NCI-H146 treated with DMSO at 0.1 percent for 48 hours (cell line): ENCODE data around the gene PRRX1.

Experiments
- DNase-seq: peaks from one replicate; lab custom pipeline; 2025; ENCODE audit not compliant: unreplicated experiment; lab: John Stamatoyannopoulos, UW

The PRRX1 gene

DNA sequence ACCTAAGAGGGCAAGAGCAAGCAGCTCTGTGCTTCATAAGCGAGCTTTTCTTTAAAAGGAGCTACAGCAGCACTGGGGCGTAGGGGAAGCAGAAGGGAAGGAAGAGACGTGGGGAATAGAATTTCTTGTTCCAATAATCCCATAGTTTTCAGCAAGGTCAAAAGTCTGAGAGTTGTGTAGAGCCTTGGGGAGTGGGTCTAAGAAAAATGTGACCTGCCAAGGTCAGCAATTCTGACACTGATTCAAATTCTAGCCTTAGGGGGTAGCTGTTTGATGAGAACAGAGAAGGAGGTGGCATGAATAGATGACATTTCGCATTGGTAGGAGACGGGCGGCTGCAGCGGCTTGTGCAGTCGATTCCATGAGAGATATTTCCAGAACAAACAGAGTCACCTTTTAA, 22.4 kb downstream of the PRRX1 start:
- DNase-seq = no peak

DNA sequence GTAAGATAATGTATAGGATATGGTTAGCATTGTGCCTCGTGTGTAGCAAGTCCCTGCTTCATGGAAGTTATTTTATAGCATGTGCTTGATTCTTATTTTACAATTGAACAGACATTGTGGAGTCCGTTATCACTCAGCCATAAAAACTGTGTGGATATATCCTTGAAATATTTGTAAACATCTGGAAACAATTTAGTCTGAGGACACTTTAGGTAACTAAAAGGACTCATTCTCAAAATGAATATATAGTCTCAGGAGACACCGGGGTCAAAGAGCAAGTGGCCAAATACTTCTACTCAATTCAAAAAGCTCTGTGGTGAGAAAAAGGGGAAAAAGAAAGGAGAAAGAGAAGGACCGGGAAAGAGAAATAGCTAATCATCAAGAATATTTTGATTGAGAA, 23.7 kb downstream of the PRRX1 start:
- DNase-seq = no peak

DNA sequence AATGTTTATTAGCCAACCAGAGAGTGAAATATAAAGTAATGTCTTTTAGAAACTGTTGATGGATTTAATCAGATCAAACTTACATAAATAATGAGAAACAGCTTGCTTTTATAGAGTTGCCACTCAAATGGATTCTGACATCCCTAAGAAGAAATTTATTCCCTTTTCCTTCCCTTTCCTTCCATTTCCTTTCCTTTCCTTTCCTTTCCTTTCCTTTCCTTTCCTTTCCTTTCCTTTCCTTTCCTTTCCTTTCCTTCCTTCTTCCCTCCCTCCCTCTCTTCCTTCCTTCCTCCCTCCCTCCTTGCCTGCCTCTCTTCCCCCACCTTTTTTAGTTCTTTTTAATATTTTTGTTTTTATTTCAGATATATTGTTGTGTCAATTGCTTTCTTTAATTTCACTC, 27.3 kb downstream of the PRRX1 start:
- DNase-seq = no peak

DNA sequence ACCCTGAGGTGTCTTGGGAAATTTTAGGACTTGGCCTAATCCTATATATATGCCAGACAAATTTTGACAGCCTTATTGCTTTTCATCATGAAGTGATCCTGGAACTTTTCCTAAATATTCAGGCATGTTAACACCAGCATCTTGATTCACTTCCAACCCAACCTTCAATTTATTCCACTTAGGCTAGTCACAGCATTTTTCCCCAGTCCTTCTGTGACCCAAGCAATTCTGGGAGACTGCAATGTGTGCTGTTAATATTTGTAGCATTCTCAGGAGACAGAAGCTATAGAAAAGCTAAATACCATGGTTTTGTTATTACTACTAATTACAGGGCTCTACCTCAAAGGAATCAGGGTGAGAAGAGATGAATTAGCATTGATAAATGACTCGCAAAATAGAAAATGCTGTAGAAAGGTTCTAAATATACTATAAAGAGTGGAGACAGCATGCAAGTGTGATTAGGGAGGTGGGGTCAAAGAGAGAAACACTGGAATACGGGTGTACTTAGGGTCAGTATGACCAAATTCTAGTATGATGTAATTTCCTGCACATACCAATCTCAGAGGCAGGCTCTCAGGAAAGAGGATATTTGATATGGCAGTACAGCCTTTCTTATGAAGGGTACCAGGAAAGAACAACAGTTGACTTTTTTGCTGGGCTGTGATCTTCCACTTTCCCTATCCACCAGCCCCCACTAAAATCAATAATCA, 29.1 kb downstream of the PRRX1 start:
- DNase-seq = no peak

DNA sequence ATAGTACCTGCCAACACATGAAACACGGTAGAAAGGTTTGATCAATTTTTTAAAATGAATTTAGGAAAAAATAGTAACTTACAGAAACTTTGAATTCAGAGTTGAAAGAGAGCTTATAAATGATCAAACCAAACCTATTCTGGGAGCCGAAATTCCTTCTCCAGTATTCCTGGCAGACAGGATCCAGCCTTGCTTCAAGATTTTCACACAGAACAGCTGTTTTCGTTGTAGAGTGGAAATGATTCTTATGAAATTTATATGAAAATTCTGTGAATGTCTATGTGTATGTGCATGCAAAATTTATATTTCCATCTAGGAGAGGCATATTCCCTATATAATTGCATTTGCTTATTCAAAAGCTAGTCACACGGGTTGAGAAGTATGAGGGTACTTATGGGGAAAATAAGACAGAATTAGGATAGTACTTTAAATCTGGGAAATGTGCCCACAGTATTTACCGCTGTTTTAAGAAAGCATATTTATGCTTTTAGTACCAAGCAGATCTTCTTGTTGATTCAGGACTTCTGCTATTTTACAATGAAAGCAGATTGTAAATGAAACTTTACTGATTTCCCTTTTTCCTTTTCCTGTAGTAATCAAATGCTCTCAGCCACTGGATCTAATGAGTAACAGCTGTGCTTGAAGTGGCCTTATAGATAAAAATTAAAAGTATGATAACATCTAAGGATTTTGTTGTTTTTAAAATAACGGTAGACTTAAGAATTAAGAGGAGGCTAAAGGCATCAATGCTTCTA, 30.4 kb downstream of the PRRX1 start:
- no peak for DNase-seq

DNA sequence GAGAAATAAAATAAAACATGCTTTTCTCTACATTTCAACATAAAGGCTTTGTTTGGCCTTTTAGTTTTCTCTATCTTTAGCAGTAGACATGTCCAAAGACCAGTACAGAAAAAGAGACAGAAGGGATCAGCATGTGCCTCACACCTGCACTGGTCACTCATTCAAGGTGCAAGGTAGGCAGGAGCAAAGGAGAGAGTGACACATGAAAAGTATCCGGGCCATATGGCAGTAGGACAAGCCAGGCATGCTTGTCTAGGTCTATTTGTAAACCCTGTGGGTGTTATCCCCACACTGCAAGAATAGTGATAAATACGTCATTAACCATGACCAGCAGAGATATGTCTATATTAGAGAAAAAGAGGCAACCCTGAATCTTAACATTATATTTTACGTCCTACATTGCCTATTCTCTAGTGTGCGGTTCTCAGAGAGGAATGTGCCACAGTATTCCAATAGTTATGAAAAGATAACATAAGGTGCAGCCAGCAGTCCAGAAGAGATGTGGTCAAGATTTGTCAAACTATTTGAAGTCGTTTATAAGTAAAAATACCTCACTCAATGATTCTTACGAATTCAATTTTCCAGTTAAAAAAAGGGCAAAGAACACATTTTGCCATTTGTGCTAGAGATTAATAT, 32.1 kb downstream of the PRRX1 start:
- no peak for DNase-seq

DNA sequence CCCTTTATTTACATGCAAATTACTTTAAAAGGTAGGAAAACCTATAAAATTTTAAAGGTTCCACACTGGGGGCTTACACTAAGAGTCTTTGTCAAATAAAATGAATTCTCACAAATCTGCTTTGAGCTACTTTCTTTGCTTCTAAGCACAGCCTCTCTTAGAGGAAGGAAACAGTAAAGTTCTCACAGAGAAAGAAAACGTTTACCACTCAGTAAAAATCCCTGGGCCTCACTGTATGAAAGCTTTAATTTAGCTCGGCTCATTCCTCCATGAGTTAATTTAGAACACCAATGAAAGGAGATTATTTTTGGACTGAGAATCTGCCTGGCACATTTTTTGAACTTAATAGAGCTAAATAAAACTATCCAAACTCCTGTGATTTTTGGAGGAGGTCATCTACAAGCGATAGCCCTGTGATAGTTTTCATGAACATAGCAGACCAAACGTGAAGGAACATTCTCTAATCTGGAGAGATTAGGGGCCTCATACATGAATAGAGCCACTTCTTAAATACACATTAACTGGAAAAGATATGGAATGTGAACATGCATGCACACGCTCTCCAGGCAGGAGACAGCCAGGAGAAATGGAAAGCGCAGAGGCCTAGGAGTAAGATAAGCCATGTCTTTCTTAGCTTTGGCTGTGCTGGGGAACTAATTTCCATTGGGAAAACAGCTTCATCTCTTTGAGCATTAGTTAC, 32.8 kb downstream of the PRRX1 start:
- no peak for DNase-seq

DNA sequence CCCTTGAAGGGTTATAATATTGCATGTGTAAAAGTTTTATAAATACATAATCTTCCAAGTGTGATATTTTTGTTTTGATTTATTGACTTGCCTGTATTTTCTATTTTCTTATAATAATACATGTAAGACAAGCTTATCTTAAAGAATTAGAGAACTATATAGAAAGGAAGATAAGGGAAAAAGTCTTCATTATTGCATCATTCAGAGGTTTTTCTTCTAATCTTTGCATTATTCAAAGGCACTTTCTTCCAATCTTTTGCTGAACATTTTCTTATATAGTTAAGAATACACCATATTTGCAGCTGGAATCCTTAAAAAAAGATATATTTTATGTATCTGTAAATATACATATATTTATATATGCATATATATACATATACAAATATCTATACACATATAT, 33.4 kb downstream of the PRRX1 start:
- DNase-seq = no peak

DNA sequence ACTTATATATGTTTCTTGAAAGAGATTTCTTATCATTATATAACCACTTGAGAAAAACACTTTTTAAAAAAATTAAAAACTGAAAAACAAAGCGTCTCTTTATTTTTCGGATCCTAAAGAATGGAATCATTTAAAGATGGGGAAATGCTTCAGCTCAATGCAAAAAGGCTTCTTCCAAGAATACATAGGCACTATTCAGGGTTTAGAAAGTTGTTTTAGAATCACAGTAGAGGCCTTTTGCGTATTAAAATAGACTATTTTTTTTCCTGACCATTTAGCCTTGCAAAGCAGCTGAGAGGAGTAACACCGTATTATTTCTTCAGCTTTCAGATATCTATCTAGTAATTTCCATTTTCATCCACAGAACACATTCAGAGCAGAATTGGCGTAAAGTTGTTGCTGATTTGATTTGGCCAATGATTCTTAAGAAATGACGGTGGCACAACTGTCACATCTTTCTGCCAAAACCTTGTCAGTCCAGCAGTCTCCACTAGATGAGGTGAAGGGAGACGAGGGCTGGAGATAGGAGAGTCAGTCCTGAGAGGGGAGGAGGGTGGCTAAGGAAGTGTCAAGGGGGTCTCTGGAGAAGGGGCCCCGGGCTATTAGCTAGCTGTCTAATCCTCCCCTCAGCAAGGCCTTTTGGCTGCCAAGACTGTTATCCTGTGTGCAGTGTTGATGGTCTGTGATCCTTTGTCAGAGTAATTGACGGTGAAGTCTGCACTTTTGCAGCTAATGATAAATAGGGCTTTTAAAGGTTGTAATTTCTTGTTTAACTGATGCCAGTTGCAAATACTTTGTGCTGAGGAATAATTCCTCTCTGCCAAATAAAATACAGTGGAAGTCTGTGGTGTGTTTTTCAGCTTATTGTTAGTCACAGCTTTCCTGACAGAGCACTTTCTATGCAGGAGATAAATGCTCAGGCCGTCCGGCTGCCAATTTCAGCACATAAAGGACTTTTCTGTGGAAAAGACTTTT, 34.7 kb downstream of the PRRX1 start:
- DNase-seq = no peak

DNA sequence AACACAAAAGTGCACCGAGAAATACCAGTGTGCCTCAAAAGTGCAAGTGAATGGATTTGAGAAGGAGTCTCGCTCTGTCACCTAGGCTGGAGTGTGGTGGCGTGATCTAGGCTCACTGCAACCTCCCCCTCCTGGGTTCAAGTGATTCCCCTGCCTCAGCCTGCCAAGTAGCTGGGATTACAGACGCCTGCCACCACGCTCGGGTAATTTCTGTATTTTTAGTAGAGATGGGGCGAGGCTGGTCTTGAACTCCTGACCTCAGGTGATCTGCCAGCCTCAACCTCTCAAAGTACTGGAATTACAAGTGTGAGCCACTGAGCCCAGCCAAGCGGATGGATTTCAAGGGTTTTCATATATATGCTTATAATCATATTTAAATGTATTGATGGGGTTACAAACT, 35.8 kb downstream of the PRRX1 start:
- no peak for DNase-seq

DNA sequence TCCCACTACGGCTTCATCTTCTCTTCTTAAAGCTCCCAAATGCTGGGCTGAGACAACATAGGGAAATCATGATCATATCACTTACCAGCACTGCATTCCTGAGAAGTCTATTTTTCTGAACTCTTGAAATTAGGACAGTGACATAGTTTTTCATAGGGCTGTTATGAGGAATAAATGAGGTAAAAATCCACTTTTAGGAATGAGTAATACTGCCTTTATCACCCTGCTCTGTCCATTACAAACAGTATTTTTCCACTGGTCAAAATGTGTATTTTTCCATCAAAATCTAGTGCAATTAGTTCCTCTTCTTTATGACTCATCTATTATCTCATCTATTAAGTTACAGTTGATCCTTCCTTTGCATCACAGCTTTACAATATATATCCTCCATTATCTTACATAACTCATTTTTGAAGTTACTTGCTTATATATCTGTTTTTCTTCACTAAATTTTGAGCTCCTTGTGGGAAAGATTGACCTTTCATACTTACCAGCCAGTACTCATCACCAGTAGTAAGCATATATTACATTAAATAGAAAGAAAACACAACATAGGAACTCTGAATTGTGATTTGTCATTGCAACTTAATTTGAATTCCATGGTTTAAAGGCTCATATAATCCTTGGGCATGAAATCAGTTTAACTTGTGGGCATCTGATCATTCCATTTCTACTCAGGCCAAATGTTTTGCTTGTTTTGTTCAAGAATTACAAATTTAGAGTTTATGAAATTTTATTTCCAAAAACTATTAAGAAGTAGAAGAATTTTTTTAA, 37.1 kb downstream of the PRRX1 start:
- DNase-seq = no peak

DNA sequence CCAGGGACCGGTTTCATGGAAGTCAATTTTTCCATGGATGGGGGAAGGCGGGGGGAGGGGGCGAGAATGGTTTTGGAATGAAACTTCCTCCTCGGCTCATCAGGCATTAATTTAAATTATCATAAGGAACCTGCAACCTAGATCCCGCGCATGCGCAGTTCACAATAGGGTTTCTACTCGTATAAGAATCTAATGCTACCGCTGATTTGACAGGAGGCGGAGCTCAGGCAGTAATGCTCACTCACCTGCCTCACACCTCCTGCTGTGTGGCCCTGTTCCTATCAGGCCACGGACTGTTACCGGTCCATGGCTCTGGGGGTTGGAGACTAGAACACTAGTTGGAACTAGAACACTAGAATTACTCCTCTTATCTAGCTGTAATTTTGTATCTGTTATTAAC, 38.0 kb downstream of the PRRX1 start:
- DNase-seq = no peak

DNA sequence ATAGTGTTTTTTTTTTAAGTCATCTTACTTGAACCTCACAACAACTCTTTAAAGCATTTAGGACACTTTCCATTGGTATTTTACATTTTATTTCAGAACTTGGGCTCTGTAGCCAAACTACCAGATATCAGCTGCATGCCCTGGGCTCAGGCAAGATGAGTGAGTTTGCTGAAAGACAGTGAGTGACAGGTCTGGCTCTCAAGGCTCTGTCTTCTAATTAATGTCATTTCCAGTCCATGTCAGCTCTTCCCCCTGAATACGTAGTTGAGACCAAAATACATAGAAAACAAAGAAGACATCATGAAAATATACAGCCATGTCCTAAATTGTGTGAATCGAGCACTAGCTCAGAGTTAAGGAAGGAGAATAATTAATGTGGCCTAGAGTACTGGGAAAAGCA, 39.7 kb downstream of the PRRX1 start:
- no peak for DNase-seq

DNA sequence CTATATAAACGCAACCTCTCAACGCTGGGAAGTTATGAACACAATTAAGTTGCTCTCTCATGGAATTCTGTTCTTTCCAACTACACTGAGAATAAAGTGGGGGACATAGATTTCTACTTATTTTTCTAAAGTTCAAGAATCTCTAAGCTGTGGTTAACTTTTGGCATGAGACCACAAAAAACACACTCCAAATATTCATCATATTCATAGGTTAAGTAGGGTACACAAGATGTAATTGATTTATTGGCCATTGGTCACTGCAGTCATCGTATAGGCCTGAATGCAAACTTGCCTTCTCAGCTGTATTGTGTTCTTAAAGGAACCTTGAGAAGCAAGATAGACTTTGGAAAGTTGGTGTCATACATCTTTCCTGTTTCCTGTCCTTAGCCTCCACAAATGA, 40.3 kb downstream of the PRRX1 start:
- no peak for DNase-seq

DNA sequence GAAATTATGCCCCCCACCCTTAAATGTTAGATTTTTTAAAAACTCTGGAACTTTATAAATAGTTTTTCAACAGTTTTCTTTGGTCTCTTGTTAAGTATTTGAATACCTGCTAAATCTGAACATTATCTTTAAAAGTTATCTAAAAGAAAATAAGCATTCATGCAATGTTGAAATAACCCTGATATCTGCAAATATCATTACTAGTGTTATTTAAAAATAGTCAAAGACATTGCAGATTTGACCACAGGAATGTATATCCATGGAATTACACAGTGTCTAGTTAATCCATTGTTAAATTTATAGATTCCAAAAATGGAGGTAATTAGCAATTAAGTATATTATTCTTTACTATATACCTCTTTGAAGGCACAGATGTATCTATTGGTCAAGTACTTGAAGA, 42.0 kb downstream of the PRRX1 start:
- DNase-seq = no peak

DNA sequence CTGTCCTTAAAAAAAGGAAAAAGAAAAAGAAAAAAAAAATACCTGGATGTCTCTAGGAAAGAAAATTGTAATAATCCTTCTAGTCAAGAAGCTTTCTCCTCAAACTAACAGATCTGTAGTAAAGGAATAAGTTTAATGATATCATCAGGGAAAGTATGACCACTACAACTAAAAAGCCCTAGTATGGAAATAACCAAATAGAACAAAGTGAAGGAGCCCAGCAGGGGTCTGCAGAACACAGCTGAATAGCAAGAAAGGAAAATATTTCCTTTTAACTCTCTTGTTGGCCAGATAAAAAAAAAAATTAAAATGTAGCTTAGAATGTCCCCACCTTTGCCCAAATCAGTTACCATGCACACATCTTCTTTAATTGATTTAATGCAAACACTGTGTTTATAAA, 43.2 kb downstream of the PRRX1 start:
- DNase-seq = no peak

DNA sequence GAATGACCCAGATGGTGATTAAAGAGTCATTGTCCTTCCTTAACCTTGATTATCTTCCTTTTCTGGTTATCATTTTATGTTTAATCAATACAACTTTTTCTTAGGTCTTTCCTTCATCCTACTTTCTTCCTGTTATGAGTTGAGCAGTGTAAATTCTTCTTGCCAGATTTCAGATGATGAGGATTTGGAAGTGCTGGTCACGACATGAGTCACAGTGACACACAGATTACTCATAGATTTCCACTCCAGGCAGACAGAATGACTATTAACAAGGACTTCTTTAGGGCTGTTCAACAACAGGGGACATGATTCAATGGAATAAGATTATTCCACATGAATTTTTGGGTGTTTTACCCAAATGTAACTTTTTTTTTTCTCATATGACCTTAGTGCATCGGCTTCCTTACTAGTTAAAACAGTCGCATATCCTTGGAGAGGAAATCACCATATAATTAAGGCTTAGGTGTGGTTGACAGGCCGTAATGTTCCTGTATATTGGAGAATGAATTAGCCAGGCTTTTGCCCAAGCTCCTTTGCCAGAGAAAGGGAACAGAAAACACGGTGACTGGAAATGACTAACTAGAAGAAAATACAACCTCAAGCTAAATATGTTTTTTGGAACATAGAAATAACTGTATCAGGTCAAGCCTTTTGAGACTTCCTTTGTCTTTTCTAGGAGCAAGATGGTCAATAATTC, 44.2 kb downstream of the PRRX1 start:
- DNase-seq = no peak

DNA sequence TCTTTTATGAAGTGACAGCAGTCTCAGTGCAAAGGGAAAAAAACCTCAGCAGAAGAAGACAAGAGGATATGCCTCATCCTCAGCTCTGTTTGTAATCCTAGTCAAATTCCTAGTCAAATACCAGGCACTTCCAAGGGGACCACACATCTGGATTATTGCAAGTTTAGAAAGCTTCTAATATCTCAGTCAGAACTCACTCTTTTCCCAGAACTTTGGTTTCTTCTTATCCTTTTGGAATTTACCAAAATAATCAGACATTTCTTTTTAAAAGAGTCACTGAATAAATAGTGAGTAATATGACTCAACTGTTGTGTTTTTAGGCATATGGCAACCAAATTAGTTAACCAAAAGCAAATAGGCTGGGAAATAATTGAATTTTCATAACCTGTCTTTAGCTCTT, 47.8 kb downstream of the PRRX1 start:
- no peak for DNase-seq

DNA sequence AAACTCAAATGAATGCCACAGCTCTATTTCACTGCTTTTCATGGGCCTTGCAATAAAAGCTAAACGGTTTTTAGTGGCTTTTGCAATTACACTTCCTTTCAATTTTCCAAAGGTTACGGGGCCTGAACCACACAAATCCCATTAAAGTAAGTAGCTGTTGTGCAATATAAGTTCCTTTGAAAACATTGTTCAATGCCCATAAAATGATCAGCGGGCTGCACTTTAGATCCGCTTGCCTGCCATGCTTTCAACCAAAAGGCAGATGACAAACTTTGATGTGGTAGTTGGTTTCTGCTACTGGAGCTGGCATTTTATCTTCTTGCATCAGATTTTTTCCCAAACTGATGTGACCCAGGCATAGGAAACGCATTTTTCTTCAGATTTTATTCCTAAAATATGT, 50.2 kb downstream of the PRRX1 start:
- DNase-seq = no peak
